ENCODE results near the gene PPP1R14B.
A peak's percentile ranks its signal among the peaks of the same experiment; 100 is the strongest.

The PPP1R14B gene

DNA sequence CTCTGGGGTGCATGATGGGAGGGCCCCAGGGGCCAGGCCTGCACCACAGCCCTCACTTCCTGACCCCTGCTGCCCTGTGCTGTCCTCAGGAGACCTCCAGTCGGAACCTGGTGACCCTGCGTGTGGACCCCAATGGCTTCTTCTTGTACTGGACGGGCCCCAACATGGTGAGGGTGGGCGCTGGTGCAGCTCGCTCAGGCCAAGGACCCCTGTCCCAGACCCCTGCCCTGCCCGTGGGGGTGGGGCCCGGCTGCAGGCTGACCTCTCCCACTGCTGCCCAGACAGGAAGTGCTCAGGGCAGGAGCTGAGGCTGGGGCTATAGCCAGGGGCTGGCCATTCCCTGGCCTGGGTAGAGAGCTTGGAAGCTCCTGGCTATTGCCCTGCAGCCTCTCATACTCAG is 7.6 kb upstream of the PPP1R14B start:
- Histone ChIP-seq H3K9ac (ENCODE audit: low read length) (no peak overlapping the region), H3K4me1 (ENCODE audit: control insufficient read depth, insufficient read depth, low read length) (peaks cover 21% of the 10 kb centered on the region), H3K4me3 (ENCODE audit: low read length) (no peak overlapping the region), H3K27me3 (replicated peaks; ENCODE audit: control insufficient read depth, insufficient read depth, low read length) (no peaks in the 10 kb centered on the region), H3K36me3 (ENCODE audit: control insufficient read depth, insufficient read depth, low read length, severe bottlenecking) (peaks cover 36% of the 10 kb centered on the region), H3K9me3 (ENCODE audit: control insufficient read depth, low read length) (no peaks in the 10 kb centered on the region)
- DNase-seq (ENCODE audit: low read depth) = no peak

DNA sequence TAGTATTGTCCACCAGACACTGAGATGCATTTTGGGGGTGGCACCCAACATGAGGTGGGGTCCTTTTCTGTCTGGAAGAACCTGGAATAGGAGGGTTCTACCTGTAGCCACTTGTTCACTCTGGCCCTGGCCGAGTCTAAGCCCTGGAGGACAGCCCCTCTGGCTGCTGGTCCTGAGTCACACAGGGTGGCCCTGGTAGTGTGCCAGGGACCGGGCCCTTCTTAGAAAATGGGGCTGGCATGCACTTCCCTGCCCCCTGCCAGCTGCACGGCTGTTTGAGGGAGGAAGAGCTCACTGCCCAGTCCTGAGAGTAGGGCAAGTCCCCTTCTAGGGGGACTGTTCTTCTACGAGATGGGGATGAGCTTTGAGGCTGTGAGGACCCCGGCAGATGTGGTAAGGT is 6.7 kb upstream of the PPP1R14B start:
- H3K4me1 ChIP-seq (ENCODE audit: control insufficient read depth, insufficient read depth, low read length) = peaks cover 21% of the 10 kb centered on the region
- peak overlapping the region; percentile 42 for H3K9ac ChIP-seq (ENCODE audit: low read length)
- no peak overlapping the region for H3K4me3 ChIP-seq (ENCODE audit: low read length)
- H3K36me3 ChIP-seq (ENCODE audit: control insufficient read depth, insufficient read depth, low read length, severe bottlenecking) = peaks cover 27% of the 10 kb centered on the region
- no peaks in the 10 kb centered on the region for H3K27me3 ChIP-seq (replicated peaks; ENCODE audit: control insufficient read depth, insufficient read depth, low read length)
- H3K9me3 ChIP-seq (ENCODE audit: control insufficient read depth, low read length) = no peaks in the 10 kb centered on the region
- no peak for DNase-seq (ENCODE audit: low read depth)

DNA sequence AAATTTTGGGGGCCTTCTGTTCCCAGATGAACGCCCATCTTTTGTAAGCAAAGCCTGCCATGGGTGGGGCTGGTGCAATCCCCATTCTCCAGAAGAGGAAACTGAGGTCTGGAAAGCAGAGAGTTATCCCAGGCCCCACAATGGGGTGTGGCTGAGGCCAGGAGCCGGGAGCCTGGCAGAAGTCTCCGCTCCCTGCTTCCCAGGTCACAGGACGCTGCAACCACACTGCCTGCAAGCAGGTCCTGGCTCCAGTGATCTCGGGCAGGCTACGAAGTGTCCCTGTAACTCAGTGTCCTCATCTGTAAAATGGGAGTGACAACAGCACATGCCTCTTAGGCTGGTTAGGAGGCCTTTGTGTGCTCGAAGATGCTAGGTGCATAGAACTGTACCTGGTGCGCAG is 6.3 kb upstream of the PPP1R14B start:
- DNase-seq (ENCODE audit: low read depth) = no peak
- Histone ChIP-seq H3K27me3 (replicated peaks; ENCODE audit: control insufficient read depth, insufficient read depth, low read length) (no peaks in the 10 kb centered on the region), H3K9ac (ENCODE audit: low read length) (peak overlapping the region; percentile 42), H3K4me1 (ENCODE audit: control insufficient read depth, insufficient read depth, low read length) (peaks cover 24% of the 10 kb centered on the region), H3K36me3 (ENCODE audit: control insufficient read depth, insufficient read depth, low read length, severe bottlenecking) (peaks cover 23% of the 10 kb centered on the region), H3K4me3 (ENCODE audit: low read length) (no peak overlapping the region), H3K9me3 (ENCODE audit: control insufficient read depth, low read length) (no peaks in the 10 kb centered on the region)

DNA sequence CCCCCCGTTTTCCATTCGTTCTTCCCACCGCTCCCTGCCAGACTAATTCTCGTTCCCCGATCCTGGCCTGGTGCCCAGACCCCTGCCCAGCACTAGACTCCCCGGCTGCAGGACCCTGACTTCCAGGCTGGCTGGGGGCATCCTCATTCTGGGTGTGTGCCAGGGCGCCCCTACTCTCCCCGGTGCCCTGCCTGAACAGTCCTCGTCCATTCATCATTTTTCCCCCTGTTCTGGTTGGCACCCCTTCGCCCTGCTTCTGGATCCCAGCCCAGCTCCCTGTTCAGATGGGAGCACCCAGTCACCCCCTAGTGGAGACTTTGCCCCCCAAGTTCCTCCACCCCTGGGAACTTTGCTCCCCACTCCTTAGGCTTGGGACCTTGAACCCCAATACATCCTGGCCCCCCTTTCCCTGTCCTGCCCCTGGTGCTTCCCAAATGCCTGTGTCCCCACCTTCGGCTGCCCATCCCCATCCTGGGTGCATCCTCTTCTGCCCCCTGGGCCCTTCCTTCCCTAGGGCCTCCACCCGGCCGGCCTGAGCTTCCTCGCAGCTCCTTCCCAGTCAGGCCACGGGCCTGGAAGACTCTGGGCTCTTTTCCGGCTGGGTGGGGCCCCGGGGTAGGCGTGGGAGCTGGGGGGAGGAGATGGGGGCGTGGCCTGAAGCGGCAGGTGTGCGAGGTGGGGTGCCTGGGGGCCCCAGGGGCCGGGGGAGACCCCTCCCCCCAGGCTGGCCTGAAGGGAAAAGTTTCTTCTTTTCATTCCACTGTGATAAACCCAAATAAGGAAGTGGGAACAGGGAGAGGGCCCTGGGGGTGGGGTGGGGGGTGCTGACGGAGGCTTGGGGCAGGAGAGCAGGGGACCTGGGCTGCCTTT is 5.5 kb upstream of the PPP1R14B start:
- Histone ChIP-seq H3K4me3 (ENCODE audit: low read length) (peak overlapping the region; percentile 93), H3K9me3 (ENCODE audit: control insufficient read depth, low read length) (no peaks in the 10 kb centered on the region), H3K36me3 (ENCODE audit: control insufficient read depth, insufficient read depth, low read length, severe bottlenecking) (peaks cover 17% of the 10 kb centered on the region), H3K4me1 (ENCODE audit: control insufficient read depth, insufficient read depth, low read length) (peaks cover 29% of the 10 kb centered on the region), H3K9ac (ENCODE audit: low read length) (peak overlapping the region; percentile 92), H3K27me3 (replicated peaks; ENCODE audit: control insufficient read depth, insufficient read depth, low read length) (no peaks in the 10 kb centered on the region)
- peak; percentile 49 for DNase-seq (ENCODE audit: low read depth)

DNA sequence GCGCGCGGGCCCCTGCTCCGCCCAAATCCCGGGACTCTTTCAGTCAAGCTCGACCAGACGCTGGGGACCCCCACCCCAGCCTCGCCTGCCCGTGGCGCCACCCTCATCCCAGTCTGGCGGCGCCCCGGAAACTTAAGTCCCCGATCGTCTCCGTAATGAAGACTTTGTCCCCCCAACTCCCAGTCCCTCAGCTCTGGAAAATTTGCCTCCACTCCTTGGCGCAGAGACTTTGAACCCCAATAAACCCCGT is 4.9 kb upstream of the PPP1R14B start:
- Histone ChIP-seq H3K27me3 (replicated peaks; ENCODE audit: control insufficient read depth, insufficient read depth, low read length) (no peaks in the 10 kb centered on the region), H3K36me3 (ENCODE audit: control insufficient read depth, insufficient read depth, low read length, severe bottlenecking) (peaks cover 17% of the 10 kb centered on the region), H3K4me3 (ENCODE audit: low read length) (peak overlapping the region; percentile 93)

DNA sequence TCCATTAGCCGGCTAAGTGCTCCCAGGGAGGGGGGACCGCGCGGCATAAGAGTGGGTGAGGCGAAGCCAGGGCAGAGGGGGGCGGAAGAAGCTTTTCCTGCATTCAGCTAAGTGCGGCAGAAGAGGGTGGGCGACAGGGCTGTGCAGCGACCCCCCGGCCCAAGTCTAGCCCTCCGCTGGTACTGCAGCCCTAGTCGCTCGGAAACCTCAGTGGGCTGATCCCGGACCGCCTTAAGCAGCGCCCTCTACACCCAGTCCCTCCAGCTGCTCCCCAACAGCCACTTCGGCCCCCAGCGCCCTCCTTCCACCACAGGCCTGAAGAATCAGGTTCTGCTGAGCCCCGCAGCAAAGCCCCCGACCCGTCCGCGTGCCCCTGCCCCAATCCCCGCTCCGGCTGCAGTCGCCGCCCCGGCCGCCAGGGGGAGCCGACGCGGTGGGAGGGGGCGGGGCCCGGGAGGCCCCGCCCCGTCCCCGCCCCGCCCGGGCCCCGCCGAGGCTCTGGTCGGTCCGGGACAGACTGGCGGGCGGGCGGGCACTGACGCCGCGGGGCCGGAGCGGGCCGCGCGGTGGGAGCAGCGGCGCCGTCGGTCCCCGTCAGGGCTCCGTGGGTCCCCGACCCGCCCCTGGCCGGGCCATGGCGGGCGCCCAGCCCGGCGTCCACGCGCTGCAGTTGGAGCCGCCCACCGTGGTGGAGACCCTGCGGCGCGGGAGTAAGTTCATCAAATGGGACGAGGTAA is 4.4 kb upstream of the PPP1R14B start, which contains the start of gene PLCB3:
Gene PLCB3 (plus strand): TSS at position 515 of the 737 bp plus-strand sequence. CDS start 120 bp downstream, at position 635.
- peaks cover 12% of the 10 kb centered on the region for H3K36me3 ChIP-seq (ENCODE audit: control insufficient read depth, insufficient read depth, low read length, severe bottlenecking)
- peak within 1 kb of the TSS; percentile 92 for H3K9ac ChIP-seq (ENCODE audit: low read length)
- H3K4me3 ChIP-seq (ENCODE audit: low read length) = peak within 1 kb of the TSS; percentile 93
- no peaks in the 10 kb centered on the region for H3K27me3 ChIP-seq (replicated peaks; ENCODE audit: control insufficient read depth, insufficient read depth, low read length)
- no peaks in the 10 kb centered on the region for H3K9me3 ChIP-seq (ENCODE audit: control insufficient read depth, low read length)
- peak; percentile 84 for DNase-seq (ENCODE audit: low read depth)
- H3K4me1 ChIP-seq (ENCODE audit: control insufficient read depth, insufficient read depth, low read length) = peaks cover 29% of the 10 kb centered on the region

More for the DNA sequence above, 4.9 kb upstream of the PPP1R14B start:
- Histone ChIP-seq H3K4me1 (ENCODE audit: control insufficient read depth, insufficient read depth, low read length) (peaks cover 29% of the 10 kb centered on the region), H3K9me3 (ENCODE audit: control insufficient read depth, low read length) (no peaks in the 10 kb centered on the region), H3K9ac (ENCODE audit: low read length) (peak overlapping the region; percentile 92)
- no peak for DNase-seq (ENCODE audit: low read depth)

DNA sequence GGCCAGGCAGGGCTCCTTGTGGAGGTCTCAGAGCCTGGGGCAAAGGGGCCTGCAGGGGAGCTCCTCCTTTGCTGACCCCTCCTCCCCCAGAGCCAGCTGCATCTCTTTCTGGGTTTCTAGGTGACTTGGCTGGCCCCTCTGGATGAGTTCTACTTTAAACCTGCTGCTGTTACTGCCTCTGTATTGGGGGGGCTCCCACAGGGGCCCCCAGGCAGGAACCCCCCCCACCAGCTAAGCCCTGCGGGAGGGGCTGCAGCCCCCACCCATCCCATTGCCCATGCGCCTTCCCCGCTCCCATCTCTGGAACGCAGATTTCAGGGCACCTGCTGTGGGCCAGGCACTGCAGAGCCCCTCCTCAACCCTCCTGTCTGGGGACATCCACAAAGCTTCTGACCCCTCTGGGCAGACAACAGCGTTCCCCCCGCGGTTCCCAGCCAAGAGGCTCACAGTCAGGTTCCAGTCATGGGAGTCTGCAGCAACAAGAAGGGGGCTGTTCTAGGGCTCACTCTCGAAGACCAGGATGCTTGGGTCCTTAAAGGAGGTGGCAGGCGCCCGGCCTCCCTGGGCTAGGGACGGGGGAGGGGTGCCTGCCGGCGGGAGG is 3.8 kb upstream of the PPP1R14B start:
- no peaks in the 10 kb centered on the region for H3K27me3 ChIP-seq (replicated peaks; ENCODE audit: control insufficient read depth, insufficient read depth, low read length)
- H3K36me3 ChIP-seq (ENCODE audit: control insufficient read depth, insufficient read depth, low read length, severe bottlenecking) = peaks cover 5% of the 10 kb centered on the region
- H3K9ac ChIP-seq (ENCODE audit: low read length) = peak overlapping the region; percentile 79
- no peak for DNase-seq (ENCODE audit: low read depth)
- H3K4me1 ChIP-seq (ENCODE audit: control insufficient read depth, insufficient read depth, low read length) = peaks cover 29% of the 10 kb centered on the region
- peak overlapping the region; percentile 81 for H3K4me3 ChIP-seq (ENCODE audit: low read length)
- no peaks in the 10 kb centered on the region for H3K9me3 ChIP-seq (ENCODE audit: control insufficient read depth, low read length)

DNA sequence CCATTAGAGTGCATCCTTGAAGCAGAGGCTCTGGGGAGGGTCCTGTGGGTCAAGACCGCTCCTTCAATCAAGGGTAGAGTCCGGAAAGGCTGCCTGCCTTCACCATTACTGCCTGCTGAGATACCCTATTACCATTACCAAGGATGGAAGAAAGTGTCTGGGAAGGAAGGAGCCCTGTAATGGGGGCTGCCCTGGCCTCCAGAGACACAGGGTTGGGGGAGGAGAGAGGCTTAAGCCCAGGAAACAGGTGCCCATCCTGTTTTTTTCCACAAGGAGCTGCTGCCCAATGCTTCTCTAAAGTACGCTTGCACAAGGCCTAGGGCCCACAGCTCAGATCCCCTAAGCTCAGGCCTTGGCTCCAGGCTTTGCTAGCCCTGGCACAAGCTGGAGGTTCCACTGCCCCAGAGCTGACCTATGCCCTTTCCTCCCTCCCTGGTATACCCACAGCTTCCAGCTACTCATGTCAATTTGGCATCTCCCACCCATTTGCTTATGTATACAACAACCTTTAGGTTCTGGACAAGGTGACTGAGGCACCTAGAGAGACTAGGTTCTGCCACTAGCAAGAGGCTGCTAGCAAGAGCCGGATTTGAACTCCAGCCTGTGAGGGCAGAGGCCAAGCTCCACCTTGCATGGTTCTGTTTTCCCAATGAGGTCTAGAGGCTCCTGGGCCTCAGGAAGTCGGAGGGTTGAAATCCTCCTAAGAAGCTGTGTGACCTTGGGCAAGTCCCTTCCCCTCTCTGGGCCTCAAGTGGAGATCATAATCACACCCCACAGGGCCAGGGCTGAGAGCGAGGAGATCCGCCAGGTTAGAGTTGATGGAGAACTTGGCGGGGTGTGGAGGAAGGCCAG is 3.0 kb upstream of the PPP1R14B start:
- Histone ChIP-seq H3K9me3 (ENCODE audit: control insufficient read depth, low read length) (no peaks in the 10 kb centered on the region), H3K4me1 (ENCODE audit: control insufficient read depth, insufficient read depth, low read length) (peaks cover 31% of the 10 kb centered on the region), H3K4me3 (ENCODE audit: low read length) (no peak overlapping the region), H3K36me3 (ENCODE audit: control insufficient read depth, insufficient read depth, low read length, severe bottlenecking) (no peaks in the 10 kb centered on the region), H3K9ac (ENCODE audit: low read length) (no peak overlapping the region), H3K27me3 (replicated peaks; ENCODE audit: control insufficient read depth, insufficient read depth, low read length) (no peaks in the 10 kb centered on the region)
- DNase-seq (ENCODE audit: low read depth) = no peak

DNA sequence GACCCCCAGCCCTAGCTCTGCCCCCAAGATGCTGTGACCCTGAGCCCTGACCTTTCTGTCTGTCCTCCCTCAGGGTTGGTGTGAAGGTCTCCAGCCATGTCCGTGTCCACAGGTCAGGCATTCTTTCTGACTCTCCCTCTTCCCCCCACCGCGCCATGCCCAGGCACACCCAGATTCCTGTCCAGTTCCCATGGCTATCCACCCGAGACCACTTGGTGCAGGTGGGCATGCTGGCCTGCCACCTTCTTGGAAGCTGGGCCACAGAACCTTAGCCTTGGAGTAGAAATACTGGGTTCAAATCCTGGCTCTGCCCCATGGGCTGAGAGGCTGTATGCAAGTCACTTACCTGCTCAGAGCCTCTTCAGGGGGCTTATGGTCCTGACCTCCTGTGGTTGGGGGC is 2.3 kb upstream of the PPP1R14B start:
- Histone ChIP-seq H3K9ac (ENCODE audit: low read length) (no peak overlapping the region), H3K4me3 (ENCODE audit: low read length) (no peak overlapping the region), H3K9me3 (ENCODE audit: control insufficient read depth, low read length) (no peaks in the 10 kb centered on the region), H3K4me1 (ENCODE audit: control insufficient read depth, insufficient read depth, low read length) (peaks cover 34% of the 10 kb centered on the region), H3K36me3 (ENCODE audit: control insufficient read depth, insufficient read depth, low read length, severe bottlenecking) (peaks cover 3% of the 10 kb centered on the region), H3K27me3 (replicated peaks; ENCODE audit: control insufficient read depth, insufficient read depth, low read length) (no peaks in the 10 kb centered on the region)
- DNase-seq (ENCODE audit: low read depth) = no peak

DNA sequence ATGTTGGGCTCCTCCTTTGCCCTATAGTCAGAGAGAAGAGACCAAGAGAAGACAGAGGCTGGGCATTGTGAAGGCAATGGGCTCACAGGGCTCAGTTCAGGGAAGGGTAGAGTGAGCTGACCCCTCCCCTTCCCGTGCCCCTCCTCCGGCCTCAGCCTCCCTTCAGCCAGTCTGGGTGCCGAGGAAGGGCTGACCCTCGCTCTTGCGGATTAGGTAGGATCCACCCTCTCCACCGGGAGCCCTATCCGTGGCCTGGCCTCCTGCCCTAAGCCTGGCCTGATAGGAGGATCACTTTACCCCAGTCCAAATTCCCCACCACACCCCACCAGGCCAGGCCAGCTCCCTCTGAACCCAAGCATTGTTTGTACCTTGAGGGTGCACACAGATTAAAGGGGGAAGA is 1.8 kb upstream of the PPP1R14B start:
- DNase-seq (ENCODE audit: low read depth) = no peak

More for the DNA sequence above, 1.8 kb upstream of the PPP1R14B start:
- Histone ChIP-seq H3K27me3 (replicated peaks; ENCODE audit: control insufficient read depth, insufficient read depth, low read length) (no peaks in the 10 kb centered on the region), H3K4me3 (ENCODE audit: low read length) (no peak overlapping the region), H3K36me3 (ENCODE audit: control insufficient read depth, insufficient read depth, low read length, severe bottlenecking) (peaks cover 8% of the 10 kb centered on the region), H3K4me1 (ENCODE audit: control insufficient read depth, insufficient read depth, low read length) (peaks cover 38% of the 10 kb centered on the region), H3K9ac (ENCODE audit: low read length) (peak overlapping the region; percentile 93), H3K9me3 (ENCODE audit: control insufficient read depth, low read length) (no peaks in the 10 kb centered on the region)

All from adipocyte (in vitro differentiated cells).